Muscle of leg (tissue), 11 donors: ENCODE data around the gene GSG1L2. TPM values are rescaled to one million over a fixed set of nuclear protein-coding genes. Genes with fewer than 3 reads are reported as not detected.

Experiments
- DNase-seq: peaks from one replicate; pipeline ENCODE4 v3.0.0; 2013
- H3K27ac ChIP-seq: one replicate; pipeline ENCODE4 v1.5.1; 2013; ENCODE audit warnings: mild to moderate bottlenecking, low read length, control low read depth
- H3K27me3 ChIP-seq: one replicate; pipeline ENCODE4 v1.6.1; 2013; ENCODE audit warnings: low read length; ENCODE audit not compliant: control insufficient read depth, insufficient read depth
- H3K36me3 ChIP-seq: one replicate; pipeline ENCODE4 v1.6.1; 2013; ENCODE audit warnings: low read length; ENCODE audit not compliant: control insufficient read depth, insufficient read depth
- H3K4me1 ChIP-seq: one replicate; pipeline ENCODE4 v1.6.1; 2013; ENCODE audit warnings: low read length; ENCODE audit not compliant: control insufficient read depth, insufficient read depth
- H3K4me3 ChIP-seq: one replicate; pipeline ENCODE4 v1.5.1; 2013; ENCODE audit warnings: low read length, control low read depth
- H3K9me3 ChIP-seq: replicated peaks from 2 replicates; pipeline ENCODE4 v1.6.1; 2013; ENCODE audit warnings: low read depth, low read length; ENCODE audit not compliant: control insufficient read depth
- WGBS: methylation state at CpG from one replicate; pipeline ENCODE4 v1.1.5; 2013; ENCODE audit warnings: missing lambda C conversion rate; ENCODE audit not compliant: insufficient coverage; 5-methylcytosine and 5-hydroxymethylcytosine counted together
- polyA plus RNA-seq, 8 donors: library from polyadenylated mRNA; unstranded; fragments of 120-200 nt; gene quantifications; one replicate each; pipeline versions ENCODE4 v1.2.1 to v1.2.3, GENCODE V29; 2013; ENCODE audit warnings: inconsistent platforms in 1 of 8, low replicate concordance in 1 of 8; ENCODE audit not compliant: insufficient read length in 8 of 8, insufficient read depth in 1 of 8
- total RNA-seq: library from RNA; stranded (reverse); fragments of 120-200 nt; gene quantifications from one replicate; pipeline ENCODE4 v1.2.4, GENCODE V29; 2013

The GSG1L2 gene
- total and polyA plus RNA-seq, 9 donors: not detected

GRCh38 chr17:9811086-9811485 is 10.8 kb downstream of the GSG1L2 start:
- Histone ChIP-seq H3K9me3 (no peaks in the 10 kb centered on the region), H3K36me3 (no peaks in the 10 kb centered on the region), H3K27ac (no peak overlapping the region), H3K4me1 (no peaks in the 10 kb centered on the region), H3K4me3 (no peak overlapping the region), H3K27me3 (peaks cover 2% of the 10 kb centered on the region)
- 78% methylated on average over 5 of the region's 5 CpGs for WGBS
- DNase-seq: no peak

DNA sequence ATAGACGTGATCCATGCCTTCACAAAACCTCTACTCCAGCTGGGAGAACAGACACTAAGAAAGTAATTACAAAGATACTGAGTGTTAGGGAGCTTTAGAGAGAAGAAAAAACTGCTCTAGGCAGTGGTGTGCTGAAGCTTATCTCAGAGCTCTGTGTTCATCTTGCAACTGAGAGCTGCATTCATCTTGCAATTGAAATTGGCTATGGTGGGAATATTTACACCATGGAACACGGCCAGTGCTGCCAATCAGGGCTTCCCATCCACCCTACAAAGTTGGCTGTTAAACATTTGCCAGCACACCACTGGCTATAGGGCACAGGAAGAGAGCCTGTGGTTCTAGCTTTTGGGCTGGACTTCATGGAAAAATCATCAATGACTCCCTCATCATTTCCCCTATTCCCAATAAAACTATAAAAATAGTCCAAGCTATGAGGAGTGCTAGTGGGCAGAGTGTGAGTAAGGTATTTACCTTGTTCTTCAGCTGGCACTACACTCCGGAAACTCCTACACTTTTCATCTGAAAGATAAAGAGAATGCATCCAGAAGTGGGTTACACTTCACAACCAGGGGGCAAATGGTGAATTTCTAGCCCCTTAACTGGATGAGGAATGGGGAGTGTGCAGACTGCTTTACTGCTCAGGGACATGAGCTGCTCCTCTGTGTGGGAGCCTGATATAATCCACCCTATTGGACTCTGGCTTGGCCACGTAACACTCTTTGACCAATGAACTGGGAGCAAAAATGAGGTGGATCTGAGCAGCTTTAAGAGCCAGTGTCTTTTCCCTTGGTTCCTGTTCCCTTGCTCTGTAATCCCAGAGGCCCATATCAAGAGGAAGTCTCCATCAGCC is 11.6 kb downstream of the GSG1L2 start:
- WGBS: no CpG with 5 or more reads among the region's 4 CpGs
- H3K9me3 ChIP-seq: no peaks in the 10 kb centered on the region
- H3K27me3 ChIP-seq: peaks cover 2% of the 10 kb centered on the region
- H3K4me3 ChIP-seq: no peak overlapping the region
- no peaks in the 10 kb centered on the region for H3K4me1 ChIP-seq
- H3K27ac ChIP-seq: no peak overlapping the region
- no peaks in the 10 kb centered on the region for H3K36me3 ChIP-seq
- no peak for DNase-seq

- Histone ChIP-seq H3K36me3 (no peaks in the 10 kb centered on the region), H3K4me3 (no peak overlapping the region), H3K27ac (no peak overlapping the region), H3K4me1 (no peaks in the 10 kb centered on the region), H3K9me3 (peaks cover 3% of the 10 kb centered on the region), H3K27me3 (peaks cover 2% of the 10 kb centered on the region)
- WGBS: 100% methylated on average over 1 of the region's 8 CpGs
- no peak for DNase-seq
These were observed 12.5 kb downstream of the GSG1L2 start for GRCh38 chr17:9809409-9809808.

GRCh38 chr17:9806699-9807098 is 15.2 kb downstream of the GSG1L2 start:
- Histone ChIP-seq H3K27me3 (peaks cover 2% of the 10 kb centered on the region), H3K27ac (no peak overlapping the region), H3K9me3 (peaks cover 4% of the 10 kb centered on the region), H3K4me3 (no peak overlapping the region), H3K4me1 (no peaks in the 10 kb centered on the region), H3K36me3 (no peaks in the 10 kb centered on the region)
- WGBS: 100% methylated on average over 1 of the region's 6 CpGs
- no peak for DNase-seq

GRCh38 chr17:9805769-9806168 is 16.1 kb downstream of the GSG1L2 start:
- Histone ChIP-seq H3K4me1 (no peaks in the 10 kb centered on the region), H3K9me3 (peaks cover 4% of the 10 kb centered on the region), H3K27me3 (peaks cover 2% of the 10 kb centered on the region), H3K36me3 (no peaks in the 10 kb centered on the region), H3K4me3 (no peak overlapping the region), H3K27ac (no peak overlapping the region)
- WGBS: 71% methylated on average over 4 of the region's 4 CpGs
- DNase-seq: no peak

GRCh38 chr17:9802697-9803096 is 19.2 kb downstream of the GSG1L2 start:
- WGBS: 47% methylated on average over 3 of the region's 4 CpGs
- no peak overlapping the region for H3K27ac ChIP-seq
- H3K9me3 ChIP-seq: peaks cover 4% of the 10 kb centered on the region
- no peak overlapping the region for H3K4me3 ChIP-seq
- no peaks in the 10 kb centered on the region for H3K4me1 ChIP-seq
- H3K36me3 ChIP-seq: no peaks in the 10 kb centered on the region
- H3K27me3 ChIP-seq: peaks cover 2% of the 10 kb centered on the region
- no peak for DNase-seq

- H3K27ac ChIP-seq: no peak overlapping the region
- WGBS: 75% methylated on average over 13 of the region's 13 CpGs
- no peaks in the 10 kb centered on the region for H3K36me3 ChIP-seq
- no peak for DNase-seq
- H3K9me3 ChIP-seq: peaks cover 4% of the 10 kb centered on the region
- H3K4me3 ChIP-seq: no peak overlapping the region
- no peaks in the 10 kb centered on the region for H3K4me1 ChIP-seq
- peaks cover 2% of the 10 kb centered on the region for H3K27me3 ChIP-seq
These were observed 19.6 kb downstream of the GSG1L2 start for GRCh38 chr17:9802294-9802693.

DNA sequence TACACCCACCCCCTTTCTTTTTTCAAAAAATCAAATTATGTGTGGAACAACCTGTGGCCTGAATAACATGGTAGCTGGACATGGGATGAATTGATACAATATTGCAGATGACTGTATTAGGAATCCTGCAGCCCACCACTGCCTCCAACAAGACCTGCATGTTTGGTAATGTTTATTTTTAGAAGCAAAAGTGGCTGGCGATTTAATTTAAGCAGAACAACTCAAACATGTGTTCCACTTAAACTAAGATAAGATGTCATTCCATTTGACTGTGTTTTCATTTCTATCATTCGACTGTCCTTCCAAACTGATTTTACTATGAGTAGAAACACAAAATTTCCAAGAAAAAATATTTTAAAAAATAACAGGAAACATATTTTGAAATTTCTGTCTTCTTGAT is 20.4 kb downstream of the GSG1L2 start:
- Histone ChIP-seq H3K27me3 (peaks cover 2% of the 10 kb centered on the region), H3K9me3 (peaks cover 4% of the 10 kb centered on the region), H3K4me3 (no peak overlapping the region), H3K27ac (no peak overlapping the region), H3K36me3 (no peaks in the 10 kb centered on the region), H3K4me1 (no peaks in the 10 kb centered on the region)
- DNase-seq: no peak
- no CpG with 5 or more reads among the region's 2 CpGs for WGBS

GRCh38 chr17:9798724-9799123 is 23.2 kb downstream of the GSG1L2 start:
- no peaks in the 10 kb centered on the region for H3K36me3 ChIP-seq
- DNase-seq: no peak
- H3K27ac ChIP-seq: no peak overlapping the region
- 85% methylated on average over 7 of the region's 7 CpGs for WGBS
- no peak overlapping the region for H3K4me3 ChIP-seq
- H3K4me1 ChIP-seq: no peaks in the 10 kb centered on the region
- H3K27me3 ChIP-seq: no peaks in the 10 kb centered on the region
- H3K9me3 ChIP-seq: no peaks in the 10 kb centered on the region

DNA sequence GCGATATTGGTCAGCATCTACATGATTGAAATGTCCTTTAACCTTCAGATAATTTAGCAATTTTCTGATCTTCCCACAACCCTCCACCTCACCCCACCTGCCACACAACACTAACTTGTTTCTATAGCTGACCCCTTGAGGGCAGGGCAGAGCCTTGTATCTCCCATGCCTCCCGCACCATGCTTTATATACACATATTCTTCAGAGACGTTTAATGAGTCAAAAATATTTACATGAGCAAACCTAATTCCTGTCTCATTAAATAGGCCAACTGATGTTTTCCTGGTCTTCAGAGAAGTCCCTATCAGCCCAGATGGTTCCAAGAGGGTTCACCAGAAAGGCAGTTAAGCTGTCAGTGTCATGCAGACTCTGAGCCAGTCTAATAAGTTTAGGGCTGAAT is 23.9 kb downstream of the GSG1L2 start:
- no peak for DNase-seq
- H3K4me3 ChIP-seq: no peak overlapping the region
- no peak overlapping the region for H3K27ac ChIP-seq
- WGBS: 92% methylated on average over 2 of the region's 3 CpGs
- no peaks in the 10 kb centered on the region for H3K4me1 ChIP-seq
- H3K36me3 ChIP-seq: no peaks in the 10 kb centered on the region
- H3K27me3 ChIP-seq: no peaks in the 10 kb centered on the region
- no peaks in the 10 kb centered on the region for H3K9me3 ChIP-seq
